Stimulated activated CD4-positive, alpha-beta T cell treated with anti-CD3 and anti-CD28 coated beads, Interleukin-12 subunit alpha, Interleukin-12 subunit beta, amount 100 ng/mL, for 4 hours (primary cell): ENCODE measurements around the gene TRAM1L1.

ENCODE experiments used
- DNase-seq: peaks from one replicate; pipeline ENCODE4 v3.0.0-alpha.2; 2020

The TRAM1L1 gene

DNA sequence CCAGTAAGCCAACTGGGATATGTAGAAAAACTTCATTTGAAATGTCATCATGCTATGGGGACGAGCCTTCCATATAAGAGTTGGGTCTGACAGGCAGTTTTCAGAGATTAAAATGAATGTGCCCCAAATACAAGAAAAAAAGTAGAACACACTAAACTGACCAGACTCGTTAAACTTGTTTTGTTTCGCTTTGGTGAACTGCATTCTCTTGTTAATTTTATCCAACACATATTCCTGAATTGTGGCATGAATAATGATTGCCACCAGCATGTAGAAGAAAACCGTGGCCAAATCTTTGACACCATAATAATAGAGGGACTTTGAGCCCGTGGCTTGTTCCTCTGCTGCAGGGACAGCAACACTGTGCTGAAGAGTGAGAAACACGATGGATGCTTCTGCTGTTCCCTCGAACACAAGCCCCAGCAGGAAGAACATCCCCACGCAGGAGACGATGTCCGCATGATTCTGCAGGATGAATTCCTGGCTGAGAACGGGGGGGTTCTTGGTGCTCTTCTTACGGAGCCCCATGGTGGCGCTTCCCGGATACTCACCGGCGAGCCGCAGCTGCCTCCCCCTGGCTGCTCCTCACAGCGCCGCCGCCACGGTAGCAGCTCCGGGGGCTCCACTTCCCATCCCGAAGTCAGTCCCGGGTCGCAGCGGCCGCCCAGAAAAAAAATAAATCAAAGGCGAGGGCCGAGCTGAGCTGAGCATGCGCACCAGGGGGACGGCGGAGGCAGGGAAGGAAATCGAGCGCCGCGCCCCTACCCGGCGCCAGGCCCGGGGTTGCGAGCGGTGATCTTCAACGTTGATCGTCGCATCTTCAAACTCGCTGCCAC lies at the start of gene TRAM1L1:
TSS of gene TRAM1L1 (minus strand) at position 711 of the 836 bp plus-strand sequence. CDS start at position 528, 183 bp downstream.
- no peak for DNase-seq

DNA sequence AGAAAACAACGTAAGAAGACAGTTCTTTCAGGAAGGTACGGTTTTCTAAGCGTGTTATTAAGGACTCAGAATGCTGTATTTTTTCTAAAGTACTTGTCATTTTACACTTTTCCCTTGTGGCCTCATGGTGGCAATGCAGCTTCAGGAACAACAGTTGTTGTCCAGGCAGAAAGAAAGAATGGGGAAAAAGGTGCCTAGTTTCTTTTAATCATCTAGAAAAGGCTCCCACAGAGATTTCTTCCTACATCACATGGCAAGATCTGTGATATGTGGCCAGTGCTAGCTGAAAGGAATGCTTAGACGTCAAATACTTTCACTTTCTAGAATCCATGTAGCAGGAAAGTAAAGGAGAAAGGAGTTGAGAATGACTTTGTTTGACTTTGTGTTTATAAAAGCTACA lies 49.0 kb upstream of the TRAM1L1 start:
- DNase-seq = no peak

DNA sequence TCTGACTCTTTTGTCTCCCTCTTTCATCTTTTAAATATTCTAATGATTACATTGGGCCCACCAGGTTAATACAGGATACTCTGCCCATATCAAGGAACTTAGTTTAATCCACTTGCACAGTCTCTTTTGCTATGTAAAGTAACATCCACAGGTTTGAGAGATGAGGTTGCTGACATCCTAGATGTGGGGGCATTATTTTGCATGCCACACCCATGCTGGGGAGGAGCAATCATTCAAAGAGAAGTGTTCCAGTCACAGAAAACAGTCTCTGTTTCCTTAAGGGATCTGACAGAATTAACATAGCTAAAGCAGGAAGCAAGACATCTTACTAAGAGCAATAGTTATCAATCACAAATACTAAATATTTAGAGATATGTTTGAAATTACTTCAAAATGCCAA lies 11.5 kb upstream of the TRAM1L1 start:
- DNase-seq = no peak

DNA sequence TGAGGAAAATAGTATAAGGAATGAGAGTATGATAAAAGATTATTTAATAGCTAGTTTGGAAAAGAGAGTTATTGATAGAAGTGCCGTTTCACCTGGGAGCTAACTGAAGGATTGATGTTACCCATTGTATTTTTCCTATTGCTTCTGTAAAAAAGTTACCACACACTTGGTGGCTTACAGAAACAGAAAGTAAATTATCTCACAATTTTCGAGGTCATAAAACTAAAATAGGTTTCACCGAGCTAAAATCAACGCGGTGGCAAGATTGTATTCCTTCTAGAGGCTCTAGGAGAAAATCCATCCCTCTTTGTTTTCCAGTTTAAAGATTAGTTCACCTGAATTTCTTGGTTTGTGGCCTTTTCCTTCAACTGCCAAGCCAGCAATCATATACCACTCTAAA lies 11.1 kb upstream of the TRAM1L1 start:
- DNase-seq = no peak

DNA sequence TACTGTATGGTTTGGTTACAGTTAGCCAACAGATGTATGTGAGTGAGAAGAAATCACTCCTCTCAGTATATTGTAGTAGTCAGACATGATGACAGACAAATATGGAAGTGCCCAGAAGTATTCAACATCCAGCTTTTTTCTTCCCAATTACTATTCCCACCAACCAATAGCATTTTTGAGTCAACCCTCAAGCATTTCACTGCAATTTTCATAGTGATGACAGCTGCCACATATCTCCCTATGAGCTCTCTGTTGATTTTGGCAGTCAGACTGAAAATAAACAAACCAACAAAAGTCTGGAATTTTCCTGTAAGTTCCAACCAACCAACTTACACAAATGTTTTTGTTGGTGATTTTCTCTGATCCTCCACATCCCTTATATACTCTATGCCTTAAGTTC lies 8.2 kb upstream of the TRAM1L1 start:
- DNase-seq = no peak

DNA sequence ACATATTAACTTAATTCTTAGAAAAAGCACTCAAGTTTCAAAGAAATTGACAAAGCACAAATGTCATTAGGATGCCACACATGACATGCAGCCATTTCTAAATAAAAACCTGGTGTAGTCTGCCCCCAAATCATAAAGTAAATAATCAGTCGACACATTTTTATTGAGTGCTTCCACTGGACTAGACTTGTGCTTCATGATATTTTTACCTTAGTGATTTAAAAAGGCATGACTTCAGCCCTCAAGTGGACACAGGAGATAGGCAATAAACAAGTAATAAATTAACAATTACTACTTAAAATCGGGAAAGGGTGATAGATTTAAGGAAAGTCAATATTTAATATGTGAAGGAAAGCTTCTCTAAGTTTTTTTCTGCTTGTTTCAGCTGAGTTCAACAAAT lies 7.6 kb downstream of the TRAM1L1 start:
- DNase-seq = no peak

DNA sequence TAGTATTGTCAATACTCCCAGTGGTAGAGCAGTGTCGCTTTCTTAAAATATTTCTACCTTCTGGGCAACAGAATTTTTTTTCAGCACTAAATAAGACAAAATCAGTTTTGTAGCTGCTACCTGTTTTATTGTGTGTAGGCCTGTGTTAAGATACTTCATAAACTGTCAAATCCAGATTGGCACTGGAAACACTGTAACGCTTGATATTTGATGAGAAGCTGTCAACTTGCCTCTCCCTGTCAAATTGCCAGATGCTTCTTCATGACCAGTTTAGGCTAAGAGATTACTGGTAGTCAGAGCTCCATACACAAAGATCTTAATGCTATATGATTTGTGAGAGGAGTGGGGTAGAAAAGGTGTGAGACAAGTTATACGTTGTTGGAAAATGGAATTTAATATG lies 17.3 kb downstream of the TRAM1L1 start:
- no peak for DNase-seq

DNA sequence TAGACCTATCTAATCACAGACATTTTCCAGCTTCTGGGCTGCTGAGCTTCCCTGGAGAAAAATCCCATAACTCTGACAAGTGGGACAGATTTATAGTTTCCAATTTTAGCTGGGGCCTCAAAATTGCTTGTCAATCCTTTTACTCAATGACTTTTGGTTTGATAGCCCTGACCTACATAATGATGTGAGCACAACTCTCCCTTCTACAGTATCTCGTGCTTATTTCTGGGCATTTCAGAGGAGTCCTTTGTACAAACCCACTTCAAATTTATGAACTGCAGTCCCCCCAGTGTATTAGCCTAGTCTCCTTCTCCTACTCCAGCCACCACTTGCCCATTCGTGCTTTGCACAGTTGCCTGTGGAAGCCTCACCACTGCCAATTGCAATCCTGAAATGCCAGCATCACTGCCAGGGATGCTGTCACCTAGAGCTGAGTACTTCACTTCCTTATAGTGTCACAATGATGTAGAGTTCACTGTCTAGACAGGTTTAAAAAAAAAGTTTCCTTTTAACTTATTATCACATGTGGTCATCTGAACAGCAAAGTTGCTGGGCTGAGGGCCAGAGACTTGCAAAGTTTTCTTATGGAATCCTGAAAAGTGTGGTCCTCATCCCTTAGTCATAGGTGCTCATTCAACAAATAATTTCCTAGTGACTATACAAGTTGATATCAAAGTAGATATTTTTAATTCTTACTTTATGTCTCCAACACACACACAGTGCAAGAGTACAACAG lies 21.2 kb downstream of the TRAM1L1 start:
- no peak for DNase-seq

DNA sequence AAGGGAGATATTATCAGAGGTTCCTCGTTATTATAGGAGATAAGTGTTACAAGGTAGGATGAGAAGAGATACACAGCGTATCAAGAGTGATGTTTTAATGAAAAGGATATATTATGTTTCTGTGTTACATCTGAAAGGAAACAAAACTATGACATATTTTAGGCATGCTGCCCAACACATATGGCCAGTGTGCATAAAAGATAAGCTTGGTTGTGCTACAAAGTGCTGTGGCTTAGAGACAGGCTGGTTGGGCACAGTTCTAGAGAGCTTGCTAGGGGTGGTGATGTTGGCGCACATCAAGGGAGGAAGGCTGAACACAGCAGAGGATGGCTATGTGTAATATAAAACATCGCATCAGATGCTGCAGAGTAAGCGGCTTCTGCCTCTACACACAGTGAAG lies 42.4 kb downstream of the TRAM1L1 start:
- no peak for DNase-seq
